WERI-Rb-1 (cell line): Measurements from ENCODE around the gene IMMP2L.

Experiments
- DNase-seq: peaks from one replicate; pipeline ENCODE4 v3.0.0-alpha.2; 2020
- H3K27ac ChIP-seq: fragments of 250-450 bp; sonication (Bioruptor Pico); 2 replicates; pipeline ENCODE4 v1.5.1; 2020; ENCODE audit warnings: mild to moderate bottlenecking, moderate library complexity
- H3K27me3 ChIP-seq: fragments of 250-450 bp; sonication (Bioruptor Pico); 2 replicates; pipeline ENCODE4 v1.5.1; 2021; ENCODE audit warnings: mild to moderate bottlenecking, low read depth, moderate library complexity; ENCODE audit not compliant: insufficient read depth, severe bottlenecking
- H3K36me3 ChIP-seq: fragments of 250-450 bp; sonication (Bioruptor Pico); 2 replicates; pipeline ENCODE4 v1.5.1; 2020; ENCODE audit warnings: mild to moderate bottlenecking, moderate library complexity
- H3K4me3 ChIP-seq: 2 replicates; pipeline ENCODE4 v1.5.1; 2011; ENCODE audit warnings: low read depth, mild to moderate bottlenecking, control low read depth, low read length
- H3K9me3 ChIP-seq: fragments of 250-450 bp; sonication (Bioruptor Pico); 2 replicates; pipeline ENCODE4 v1.5.1; 2021; ENCODE audit warnings: mild to moderate bottlenecking, moderate library complexity; ENCODE audit not compliant: severe bottlenecking
- CTCF ChIP-seq: IDR thresholded peaks from 2 replicates; pipeline ENCODE4 v1.5.1; 2011; ENCODE audit warnings: low read depth, mild to moderate bottlenecking, control low read depth, inconsistent platforms, low read length

IMMP2L gene

DNA sequence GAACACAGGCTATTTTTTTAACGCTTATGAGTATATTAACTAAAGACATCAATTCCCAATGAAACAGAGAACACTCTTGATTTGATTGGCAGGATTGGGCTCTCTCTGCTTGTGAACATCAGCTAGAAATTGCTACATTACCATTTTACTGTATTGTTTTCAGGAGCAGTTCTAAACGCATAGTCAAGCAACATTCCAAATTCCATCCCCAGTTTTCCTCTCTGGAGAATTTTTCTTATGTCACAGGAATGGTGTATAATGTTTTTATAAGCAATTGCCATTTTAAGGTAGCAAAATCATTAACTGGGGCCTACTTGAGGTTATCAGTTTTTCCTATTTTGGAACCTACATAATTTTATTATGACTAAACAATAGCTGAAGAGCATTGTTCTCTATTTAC, 748.3 kb downstream of the IMMP2L start:
- no peak overlapping the region for H3K27ac ChIP-seq
- no peak for TF ChIP-seq CTCF
- no peaks in the 10 kb centered on the region for H3K27me3 ChIP-seq
- DNase-seq: no peak
- no peaks in the 10 kb centered on the region for H3K36me3 ChIP-seq
- no peaks in the 10 kb centered on the region for H3K9me3 ChIP-seq
- H3K4me3 ChIP-seq: no peak overlapping the region

DNA sequence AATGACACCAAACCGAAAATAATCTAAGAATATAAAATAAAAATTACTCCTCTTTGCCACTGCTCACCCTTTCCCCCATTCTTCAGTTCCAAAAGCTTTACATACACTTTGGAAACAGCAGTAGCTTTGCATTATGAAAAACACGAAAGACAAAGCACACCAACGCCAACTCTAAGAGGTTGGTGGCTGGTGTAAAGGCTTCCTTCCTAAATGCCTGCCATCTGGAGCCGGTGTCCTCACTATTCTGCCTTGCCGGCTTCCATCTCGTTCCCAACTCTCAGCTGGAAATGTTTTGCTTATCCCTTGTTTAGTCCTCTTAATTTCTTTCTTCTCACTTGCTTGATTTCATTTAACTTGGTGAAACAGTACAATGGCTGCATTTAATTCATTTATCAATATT, 752.5 kb downstream of the IMMP2L start:
- Histone ChIP-seq H3K36me3 (no peaks in the 10 kb centered on the region), H3K9me3 (no peaks in the 10 kb centered on the region), H3K27me3 (no peaks in the 10 kb centered on the region), H3K4me3 (no peak overlapping the region), H3K27ac (no peak overlapping the region)
- no peak for DNase-seq
- no peak for TF ChIP-seq CTCF

DNA sequence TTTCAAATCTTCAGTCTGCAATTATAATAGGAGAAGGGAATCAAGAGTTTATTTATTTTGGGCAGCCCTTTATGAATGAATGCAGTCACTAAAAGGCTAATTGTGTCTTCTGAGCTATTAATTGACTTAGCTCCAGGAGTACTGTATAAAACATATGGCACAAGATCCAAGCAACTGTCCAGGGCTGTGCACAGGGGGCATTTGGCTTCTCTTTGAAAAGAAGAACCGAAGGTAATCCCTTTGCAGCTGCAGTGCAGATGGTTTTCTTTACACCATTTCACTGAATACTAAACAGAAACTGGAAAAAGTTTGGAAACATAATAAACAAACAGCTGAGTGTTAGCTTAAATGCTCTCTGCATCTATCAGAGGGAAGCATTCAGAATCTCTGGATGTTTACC, 753.9 kb downstream of the IMMP2L start:
- no peak overlapping the region for H3K4me3 ChIP-seq
- H3K27me3 ChIP-seq: no peaks in the 10 kb centered on the region
- TF ChIP-seq CTCF: no peak
- peak; percentile 18 for DNase-seq
- no peaks in the 10 kb centered on the region for H3K9me3 ChIP-seq
- no peak overlapping the region for H3K27ac ChIP-seq
- H3K36me3 ChIP-seq: no peaks in the 10 kb centered on the region

GRCh38 chr7:110804501-110804900, 757.8 kb downstream of the IMMP2L start:
- no peaks in the 10 kb centered on the region for H3K36me3 ChIP-seq
- no peaks in the 10 kb centered on the region for H3K9me3 ChIP-seq
- no peak for DNase-seq
- no peak overlapping the region for H3K4me3 ChIP-seq
- no peaks in the 10 kb centered on the region for H3K27me3 ChIP-seq
- no peak overlapping the region for H3K27ac ChIP-seq
- no peak for TF ChIP-seq CTCF

DNA sequence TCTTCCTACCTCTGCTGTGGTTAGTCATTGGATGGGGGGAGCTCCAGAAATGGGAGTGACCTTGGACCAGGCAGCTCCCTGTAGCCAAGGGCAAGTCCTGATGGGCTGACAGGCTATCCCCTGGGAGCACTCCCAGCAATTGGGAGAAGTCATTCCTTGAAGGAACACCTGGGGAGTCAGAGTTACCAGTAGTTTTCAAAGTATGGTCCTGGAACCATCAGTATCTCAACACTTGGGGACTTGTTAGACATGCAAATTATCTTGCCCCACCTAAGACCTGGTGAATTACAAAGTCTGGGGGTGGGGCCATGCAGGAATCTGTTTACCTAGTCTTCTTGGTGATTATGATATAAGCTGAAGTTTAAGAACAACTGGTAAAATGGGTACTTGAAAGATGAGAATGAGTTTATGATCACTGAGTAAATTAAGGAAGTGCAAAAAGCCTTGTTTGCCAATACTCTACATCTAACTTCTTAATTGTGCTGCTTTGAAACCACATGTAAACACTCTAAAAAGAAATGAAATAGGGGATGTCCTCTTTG, 758.6 kb downstream of the IMMP2L start:
- no peaks in the 10 kb centered on the region for H3K9me3 ChIP-seq
- no peaks in the 10 kb centered on the region for H3K27me3 ChIP-seq
- H3K4me3 ChIP-seq: no peak overlapping the region
- no peak for DNase-seq
- TF ChIP-seq CTCF: no peak
- H3K27ac ChIP-seq: no peak overlapping the region
- H3K36me3 ChIP-seq: no peaks in the 10 kb centered on the region

GRCh38 chr7:110801502-110801901, 760.8 kb downstream of the IMMP2L start:
- DNase-seq: no peak
- Histone ChIP-seq H3K4me3 (no peak overlapping the region), H3K36me3 (no peaks in the 10 kb centered on the region), H3K27ac (no peak overlapping the region), H3K27me3 (no peaks in the 10 kb centered on the region), H3K9me3 (no peaks in the 10 kb centered on the region)
- TF ChIP-seq CTCF: no peak
